OCI-LY1 (cell line): ENCODE measurements around the gene ESR1.

Source experiments
- H2AFZ ChIP-seq: fragments of 200-600 bp; sonication (generic), shearing (Covaris generic); 2 replicates; pipeline ENCODE4 v1.6.0; 2014; ENCODE audit warnings: antibody characterized with exemption, mild to moderate bottlenecking, low read length
- H3F3A ChIP-seq: fragments of 200-600 bp; sonication (generic), shearing (Covaris generic); 2 replicates; pipeline ENCODE4 v1.6.0; 2014; ENCODE audit warnings: mild to moderate bottlenecking, antibody characterized with exemption, low read length, moderate library complexity; ENCODE audit not compliant: insufficient read depth
- H3K27ac ChIP-seq: fragments of 200-600 bp; sonication (generic); 2 replicates; pipeline ENCODE4 v1.5.1; 2014; ENCODE audit warnings: low read length, mixed run types, mild to moderate bottlenecking, low read depth; ENCODE audit not compliant: poor library complexity, severe bottlenecking
- H3K27me3 ChIP-seq: fragments of 200-600 bp; sonication (generic); 2 replicates; pipeline ENCODE4 v1.6.0; 2014; ENCODE audit warnings: antibody characterized with exemption, mild to moderate bottlenecking, low read length, moderate library complexity; ENCODE audit not compliant: insufficient read depth
- H3K36me3 ChIP-seq: fragments of 200-600 bp; sonication (generic); 2 replicates; pipeline ENCODE4 v1.6.1; 2014; ENCODE audit warnings: mild to moderate bottlenecking, antibody characterized with exemption, low read length, moderate library complexity, mixed read lengths; ENCODE audit not compliant: insufficient read depth
- H3K4me1 ChIP-seq: fragments of 200-600 bp; sonication (generic); 2 replicates; pipeline ENCODE4 v1.5.1; 2014; ENCODE audit warnings: mild to moderate bottlenecking, low read length, moderate library complexity; ENCODE audit not compliant: insufficient read depth, severe bottlenecking
- H3K4me2 ChIP-seq: fragments of 200-600 bp; sonication (generic), shearing (Covaris generic); 2 replicates; pipeline ENCODE4 v1.6.1; 2014; ENCODE audit warnings: low read length
- H3K4me3 ChIP-seq: fragments of 200-600 bp; sonication (generic); 2 replicates; pipeline ENCODE4 v1.5.1; 2014; ENCODE audit warnings: low read length, low read depth, mild to moderate bottlenecking, mixed read lengths; ENCODE audit not compliant: poor library complexity, severe bottlenecking
- H3K79me2 ChIP-seq: fragments of 200-600 bp; shearing (Covaris generic); 2 replicates; pipeline ENCODE4 v1.6.1; 2016; ENCODE audit warnings: mixed run types, low read length, mixed read lengths; ENCODE audit not compliant: insufficient read depth
- H3K9ac ChIP-seq: fragments of 200-600 bp; sonication (generic), shearing (Covaris generic); 2 replicates; pipeline ENCODE4 v1.6.1; 2014; ENCODE audit warnings: mild to moderate bottlenecking, low read length, mixed read lengths
- H3K9me2 ChIP-seq: fragments of 200-600 bp; sonication (generic), shearing (Covaris generic); 2 replicates; pipeline ENCODE4 v1.6.1; 2014; ENCODE audit warnings: low read depth, mild to moderate bottlenecking, low read length, mixed read lengths
- H3K9me3 ChIP-seq: fragments of 200-600 bp; shearing (Covaris generic); 2 replicates; pipeline ENCODE4 v1.6.1; 2014; ENCODE audit warnings: low read length, mixed read lengths
- H4K20me1 ChIP-seq: fragments of 200-600 bp; sonication (generic), shearing (Covaris generic); 2 replicates; pipeline ENCODE4 v1.6.0; 2016; ENCODE audit warnings: mild to moderate bottlenecking, low read length; ENCODE audit not compliant: insufficient read depth
- CTCF ChIP-seq: fragments of 200-600 bp; sonication (generic), shearing (Covaris generic); IDR thresholded peaks from 2 replicates; pipeline ENCODE4 v1.5.1; 2017; ENCODE audit warnings: mild to moderate bottlenecking, antibody characterized with exemption, low read length, moderate library complexity, mixed read lengths
- EZH2 ChIP-seq: fragments of 200-600 bp; sonication (generic), shearing (Covaris generic); IDR thresholded peaks from 2 replicates; pipeline ENCODE4 v1.8.0; 2017; ENCODE audit warnings: borderline replicate concordance, mixed run types, mild to moderate bottlenecking, antibody characterized with exemption, low read length, moderate library complexity, mixed read lengths

Gene ESR1

GRCh38 chr6:152094992-152095592 is 287.6 kb downstream of the ESR1 start:
- Histone ChIP-seq H3K27ac (no peak overlapping the region), H3K79me2 (no peaks in the 10 kb centered on the region), H4K20me1 (no peaks in the 10 kb centered on the region), H2AFZ (no peak overlapping the region), H3K4me1 (no peaks in the 10 kb centered on the region), H3K27me3 (no peaks in the 10 kb centered on the region), H3K4me2 (no peak overlapping the region), H3K36me3 (no peaks in the 10 kb centered on the region), H3K9me3 (no peaks in the 10 kb centered on the region), H3F3A (no peaks in the 10 kb centered on the region), H3K9me2 (no peaks in the 10 kb centered on the region), H3K9ac (no peak overlapping the region), H3K4me3 (no peak overlapping the region)
- TF ChIP-seq CTCF: no peak
- no peak for TF ChIP-seq EZH2

GRCh38 chr6:152096863-152097496 is 289.5 kb downstream of the ESR1 start:
- Histone ChIP-seq H3K9me2 (no peaks in the 10 kb centered on the region), H3F3A (no peaks in the 10 kb centered on the region), H3K4me3 (no peak overlapping the region), H3K27ac (no peak overlapping the region), H3K36me3 (no peaks in the 10 kb centered on the region), H3K9ac (no peak overlapping the region), H3K9me3 (no peaks in the 10 kb centered on the region), H2AFZ (no peak overlapping the region), H4K20me1 (no peaks in the 10 kb centered on the region), H3K4me1 (no peaks in the 10 kb centered on the region), H3K79me2 (no peaks in the 10 kb centered on the region), H3K4me2 (no peak overlapping the region), H3K27me3 (no peaks in the 10 kb centered on the region)
- no peak for TF ChIP-seq CTCF
- no peak for TF ChIP-seq EZH2

GRCh38 chr6:152098683-152099082 is 291.2 kb downstream of the ESR1 start:
- H3F3A ChIP-seq: no peaks in the 10 kb centered on the region
- H3K4me3 ChIP-seq: no peak overlapping the region
- no peak overlapping the region for H2AFZ ChIP-seq
- no peaks in the 10 kb centered on the region for H4K20me1 ChIP-seq
- no peaks in the 10 kb centered on the region for H3K4me1 ChIP-seq
- no peaks in the 10 kb centered on the region for H3K9me2 ChIP-seq
- H3K27ac ChIP-seq: no peak overlapping the region
- H3K27me3 ChIP-seq: no peaks in the 10 kb centered on the region
- H3K4me2 ChIP-seq: no peak overlapping the region
- H3K36me3 ChIP-seq: no peaks in the 10 kb centered on the region
- TF ChIP-seq CTCF (no peak), EZH2 (no peak)
- no peaks in the 10 kb centered on the region for H3K9me3 ChIP-seq
- H3K9ac ChIP-seq: no peak overlapping the region
- no peaks in the 10 kb centered on the region for H3K79me2 ChIP-seq
